Central memory CD8-positive, alpha-beta T cell (primary cell): ENCODE results near the gene AICDA.

ENCODE experiments used
- ATAC-seq: fragments of 150-1000 bp; cut with Tn5 transposase; replicated peaks from 2 replicates; pipeline ENCODE4 v1.10.0; 2022; ENCODE audit warnings: mild to moderate bottlenecking, moderate FRiP score, moderate number of reproducible peaks; ENCODE audit not compliant: poor library complexity, severe bottlenecking; ENCODE audit errors: extremely low read depth
- DNase-seq, 2 donors: peaks; one replicate each; pipeline ENCODE4 v3.0.0; 2021; ENCODE audit warnings: low spot score in 2 of 2
- H3K27ac Mint-ChIP-seq: one replicate; pipeline ENCODE4 v1.8.0; 2022; ENCODE audit warnings: low read depth, mild to moderate bottlenecking, moderate library complexity, mixed read lengths
- H3K27me3 Mint-ChIP-seq: one replicate; pipeline ENCODE4 v1.8.0; 2022; ENCODE audit warnings: mixed read lengths
- H3K36me3 Mint-ChIP-seq: one replicate; pipeline ENCODE4 v1.8.0; 2022; ENCODE audit warnings: mild to moderate bottlenecking, moderate library complexity, mixed read lengths; ENCODE audit not compliant: insufficient read depth
- H3K4me1 Mint-ChIP-seq: one replicate; pipeline ENCODE4 v1.8.0; 2022; ENCODE audit warnings: mixed read lengths
- H3K4me3 Mint-ChIP-seq: one replicate; pipeline ENCODE4 v1.8.0; 2022; ENCODE audit warnings: mild to moderate bottlenecking, moderate library complexity, mixed read lengths
- H3K9me3 Mint-ChIP-seq: one replicate; pipeline ENCODE4 v1.8.0; 2022; ENCODE audit warnings: mixed read lengths

The AICDA gene

GRCh38 chr12:8612629-8613028, at the start of gene AICDA:
Gene AICDA, minus strand, starts transcription at chr12:8612859. Its CDS starts 92 bp downstream, at chr12:8612767.
- no peak within 1 kb of the TSS for H3K27ac Mint-ChIP-seq
- H3K27me3 Mint-ChIP-seq: peaks cover 3% of the 10 kb centered on the region
- DNase-seq (no peak), ATAC-seq (no peak)
- H3K4me3 Mint-ChIP-seq: no peak within 1 kb of the TSS
- H3K4me1 Mint-ChIP-seq: peaks cover 13% of the 10 kb centered on the region
- no peaks in the 10 kb centered on the region for H3K9me3 Mint-ChIP-seq
- peaks cover 1% of the 10 kb centered on the region for H3K36me3 Mint-ChIP-seq

- Mint-ChIP-seq H3K9me3 (no peaks in the 10 kb centered on the region), H3K27me3 (no peaks in the 10 kb centered on the region), H3K4me3 (no peak overlapping the region), H3K4me1 (no peaks in the 10 kb centered on the region), H3K36me3 (no peaks in the 10 kb centered on the region), H3K27ac (no peak overlapping the region)
- no peak for DNase-seq
- ATAC-seq: no peak
Measured at GRCh38 chr12:8661751-8662150, 49.1 kb upstream of the AICDA start.

- no peak overlapping the region for H3K4me3 Mint-ChIP-seq
- DNase-seq (no peak), ATAC-seq (no peak)
- no peak overlapping the region for H3K27ac Mint-ChIP-seq
- H3K9me3 Mint-ChIP-seq: no peaks in the 10 kb centered on the region
- no peaks in the 10 kb centered on the region for H3K27me3 Mint-ChIP-seq
- H3K4me1 Mint-ChIP-seq: no peaks in the 10 kb centered on the region
- no peaks in the 10 kb centered on the region for H3K36me3 Mint-ChIP-seq
Measured at GRCh38 chr12:8661016-8661415, 48.4 kb upstream of the AICDA start.

GRCh38 chr12:8658346-8658745, 45.7 kb upstream of the AICDA start:
- no peak for ATAC-seq
- no peak for DNase-seq
- Mint-ChIP-seq H3K36me3 (no peaks in the 10 kb centered on the region), H3K27me3 (no peaks in the 10 kb centered on the region), H3K27ac (no peak overlapping the region), H3K9me3 (no peaks in the 10 kb centered on the region), H3K4me3 (no peak overlapping the region), H3K4me1 (no peaks in the 10 kb centered on the region)

- ATAC-seq (no peak), DNase-seq (no peak)
- Mint-ChIP-seq H3K4me3 (no peak overlapping the region), H3K27ac (no peak overlapping the region), H3K36me3 (no peaks in the 10 kb centered on the region), H3K27me3 (no peaks in the 10 kb centered on the region), H3K9me3 (no peaks in the 10 kb centered on the region), H3K4me1 (no peaks in the 10 kb centered on the region)
Measured at GRCh38 chr12:8655421-8655820, 42.8 kb upstream of the AICDA start.

GRCh38 chr12:8648576-8649205, 36.0 kb upstream of the AICDA start:
- Mint-ChIP-seq H3K9me3 (no peaks in the 10 kb centered on the region), H3K4me3 (no peak overlapping the region), H3K27me3 (no peaks in the 10 kb centered on the region), H3K36me3 (peaks cover 5% of the 10 kb centered on the region), H3K4me1 (peaks cover 52% of the 10 kb centered on the region), H3K27ac (peak overlapping the region; percentile 64)
- DNase-seq (peak in 1 of 2 donors; percentile 13), ATAC-seq (peak; percentile 36)

- Mint-ChIP-seq H3K9me3 (no peaks in the 10 kb centered on the region), H3K4me3 (no peak overlapping the region), H3K36me3 (peaks cover 5% of the 10 kb centered on the region), H3K27ac (no peak overlapping the region), H3K4me1 (peaks cover 56% of the 10 kb centered on the region), H3K27me3 (no peaks in the 10 kb centered on the region)
- DNase-seq (no peak), ATAC-seq (no peak)
Measured at GRCh38 chr12:8647968-8648367, 35.3 kb upstream of the AICDA start.

- no peaks in the 10 kb centered on the region for H3K9me3 Mint-ChIP-seq
- peak overlapping the region; percentile 94 for H3K27ac Mint-ChIP-seq
- no peaks in the 10 kb centered on the region for H3K27me3 Mint-ChIP-seq
- ATAC-seq: peak; percentile 86
- DNase-seq: peak in 1 of 2 donors; percentile 31
- H3K4me3 Mint-ChIP-seq: peak overlapping the region; percentile 74
- peaks cover 49% of the 10 kb centered on the region for H3K4me1 Mint-ChIP-seq
- peaks cover 5% of the 10 kb centered on the region for H3K36me3 Mint-ChIP-seq
Measured at GRCh38 chr12:8644345-8645248, 31.9 kb upstream of the AICDA start.

- H3K4me1 Mint-ChIP-seq: peaks cover 30% of the 10 kb centered on the region
- ATAC-seq: no peak
- no peak overlapping the region for H3K4me3 Mint-ChIP-seq
- peaks cover 5% of the 10 kb centered on the region for H3K36me3 Mint-ChIP-seq
- H3K27ac Mint-ChIP-seq: no peak overlapping the region
- no peak for DNase-seq
- H3K27me3 Mint-ChIP-seq: no peaks in the 10 kb centered on the region
- H3K9me3 Mint-ChIP-seq: no peaks in the 10 kb centered on the region
Measured at GRCh38 chr12:8642775-8643174, 30.1 kb upstream of the AICDA start.

- Mint-ChIP-seq H3K9me3 (no peaks in the 10 kb centered on the region), H3K4me3 (no peak overlapping the region), H3K27me3 (no peaks in the 10 kb centered on the region), H3K27ac (no peak overlapping the region), H3K4me1 (peaks cover 16% of the 10 kb centered on the region), H3K36me3 (peaks cover 4% of the 10 kb centered on the region)
- ATAC-seq: no peak
- no peak for DNase-seq
Measured at GRCh38 chr12:8639936-8640335, 27.3 kb upstream of the AICDA start.

GRCh38 chr12:8638951-8639350, 26.3 kb upstream of the AICDA start:
- Mint-ChIP-seq H3K27me3 (no peaks in the 10 kb centered on the region), H3K9me3 (no peaks in the 10 kb centered on the region), H3K36me3 (no peaks in the 10 kb centered on the region), H3K4me1 (peaks cover 6% of the 10 kb centered on the region), H3K27ac (no peak overlapping the region), H3K4me3 (no peak overlapping the region)
- ATAC-seq (no peak), DNase-seq (no peak)

- Mint-ChIP-seq H3K27me3 (no peaks in the 10 kb centered on the region), H3K9me3 (no peaks in the 10 kb centered on the region)
Measured at GRCh38 chr12:8637666-8638065, 25.0 kb upstream of the AICDA start.

GRCh38 chr12:8637244-8637643, 24.6 kb upstream of the AICDA start:
- no peak for ATAC-seq
- Mint-ChIP-seq H3K9me3 (no peaks in the 10 kb centered on the region), H3K4me1 (no peaks in the 10 kb centered on the region), H3K27me3 (no peaks in the 10 kb centered on the region), H3K27ac (no peak overlapping the region), H3K4me3 (no peak overlapping the region), H3K36me3 (no peaks in the 10 kb centered on the region)
- no peak for DNase-seq

More at GRCh38 chr12:8637666-8638065, 25.0 kb upstream of the AICDA start:
- H3K36me3 Mint-ChIP-seq: no peaks in the 10 kb centered on the region
- no peak overlapping the region for H3K4me3 Mint-ChIP-seq
- no peaks in the 10 kb centered on the region for H3K4me1 Mint-ChIP-seq
- DNase-seq (no peak), ATAC-seq (no peak)
- no peak overlapping the region for H3K27ac Mint-ChIP-seq
